Liver (tissue), 10 donors: ENCODE results near the gene RMP24. TPM values are rescaled to one million over a fixed set of nuclear protein-coding genes. Genes with fewer than 3 reads are reported as not detected.

Source experiments
- DNase-seq: peaks from one replicate; pipeline ENCODE4 v3.0.0-alpha.2; 2017; ENCODE audit warnings: low spot score
- H3K27ac ChIP-seq, 2 donors: one replicate each; pipeline ENCODE4 v1.7.0; 2013; ENCODE audit warnings: inconsistent platforms in 2 of 2, low read length in 2 of 2, control low read depth in 1 of 2, low read depth in 1 of 2, mild to moderate bottlenecking in 1 of 2
- H3K27me3 ChIP-seq, 4 donors: one replicate each; pipeline versions ENCODE4 v1.6.1 to v1.7.0; 2013; ENCODE audit warnings: low read length in 3 of 4, inconsistent platforms in 1 of 4, mild to moderate bottlenecking in 1 of 4, moderate library complexity in 1 of 4; ENCODE audit not compliant: control insufficient read depth in 4 of 4, insufficient read depth in 4 of 4
- H3K36me3 ChIP-seq, 4 donors: one replicate each; pipeline versions ENCODE4 v1.6.1 to v1.7.0; 2013; ENCODE audit warnings: low read length in 3 of 4, mild to moderate bottlenecking in 3 of 4, low read depth in 1 of 4, moderate library complexity in 1 of 4; ENCODE audit not compliant: control insufficient read depth in 4 of 4, insufficient read depth in 3 of 4
- H3K4me1 ChIP-seq, 4 donors: one replicate each; pipeline versions ENCODE4 v1.6.1 to v1.7.0; 2013; ENCODE audit warnings: low read length in 3 of 4, mild to moderate bottlenecking in 3 of 4, moderate library complexity in 1 of 4; ENCODE audit not compliant: control insufficient read depth in 4 of 4, insufficient read depth in 4 of 4
- H3K4me3 ChIP-seq, 3 donors: one replicate each; pipeline versions ENCODE4 v1.6.1 to v1.7.0; 2013; ENCODE audit warnings: low read length in 3 of 3, control low read depth in 1 of 3, low read depth in 1 of 3, mild to moderate bottlenecking in 1 of 3
- H3K9ac ChIP-seq, 2 donors: one replicate each; pipeline ENCODE4 v1.7.0; 2013; ENCODE audit warnings: low read length in 2 of 2, mild to moderate bottlenecking in 2 of 2, moderate library complexity in 2 of 2, control low read depth in 1 of 2, low read depth in 1 of 2
- H3K9me3 ChIP-seq, 4 donors: one replicate each; pipeline versions ENCODE4 v1.6.1 to v1.7.0; 2013; ENCODE audit warnings: low read length in 3 of 4; ENCODE audit not compliant: control insufficient read depth in 4 of 4
- RXRA ChIP-seq, 2 donors: IDR thresholded peaks; 2 replicates each; pipeline ENCODE4 v1.6.1; 2017 to 2018; ENCODE audit warnings: antibody characterized with exemption in 2 of 2, mild to moderate bottlenecking in 1 of 2
- WGBS: extraction: QIAGEN DNeasy Blood & Tissue Kit; methylation state at CpG from one replicate; pipeline ENCODE4 v1.1.7; 2013; 5-methylcytosine and 5-hydroxymethylcytosine counted together
- polyA plus RNA-seq, 2 donors: library from polyadenylated mRNA; stranded (reverse) in 1 of 2; unstranded in 1 of 2; fragments of 200-250 nt in 1 of 2; fragments of >200 nt in 1 of 2; fragmentation: Nextera tagmentation in 1 of 2; extraction: Ambion mirVana in 1 of 2; gene quantifications; one replicate each; pipeline versions ENCODE4 v1.2.1 to v1.2.3, GENCODE V29; 2013 to 2015
- small RNA-seq: library from RNA; depleted of rRNA; stranded (forward); fragments of <200 nt; gene quantifications from one replicate; pipeline ENCODE3, GENCODE V24; 2014
- total RNA-seq, 2 donors: library from RNA; depleted of rRNA; stranded (reverse); fragments of >200 nt; gene quantifications; one replicate each; pipeline ENCODE4 v1.2.3, GENCODE V29; 2014
- TF ChIP-seq, protein P1 (sequence below): IDR thresholded peaks from 2 replicates; pipeline ENCODE4 v1.6.1; 2016; ENCODE audit warnings: antibody characterized with exemption
- TF ChIP-seq, protein P2 (sequence below): IDR thresholded peaks from 2 replicates; pipeline ENCODE4 v1.6.1; 2016; ENCODE audit warnings: antibody characterized with exemption
- donor health status: healthy.
- donor health status: healthy.
- donor health status: healthy.
- donor health status: healthy.
- donor health status: healthy.

Gene RMP24

DNA sequence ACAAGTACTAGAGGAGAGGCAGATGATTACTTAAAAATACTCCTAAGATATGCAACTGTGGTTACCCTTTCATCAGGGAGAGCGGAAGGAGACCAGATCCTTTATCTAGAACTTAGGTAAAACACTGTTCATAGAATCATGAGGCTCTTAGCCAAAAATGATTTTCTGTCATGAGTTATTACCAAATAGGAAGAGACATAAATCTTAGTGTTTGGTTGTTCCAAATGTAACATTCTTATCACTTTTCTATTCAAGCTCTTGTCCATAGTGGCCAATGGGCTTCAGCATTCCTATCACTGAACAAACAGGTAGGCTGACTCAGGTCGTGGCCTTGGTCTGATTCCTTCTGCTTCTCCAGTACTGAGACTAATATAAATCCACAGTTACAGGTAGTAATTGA lies 56.4 kb downstream of the RMP24 start:
- Histone ChIP-seq H3K36me3 (peaks cover 2 to 17% (median 10%) of the 10 kb centered on the region in 4 donors), H3K9ac (no peak overlapping the region), H3K27me3 (no peaks in the 10 kb centered on the region), H3K4me3 (no peak overlapping the region), H3K9me3 (no peaks in the 10 kb centered on the region), H3K4me1 (peaks cover 0 to 5% (median 3%) of the 10 kb centered on the region in 4 donors), H3K27ac (no peak overlapping the region)
- WGBS, result 60% methylated on average over 2 of the region's 2 CpGs
- peak in 1 of 2 donors; percentile 6 for TF ChIP-seq RXRA (IDR thresholded peaks at IDR 0.05)
- TF ChIP-seq, protein P1, sequence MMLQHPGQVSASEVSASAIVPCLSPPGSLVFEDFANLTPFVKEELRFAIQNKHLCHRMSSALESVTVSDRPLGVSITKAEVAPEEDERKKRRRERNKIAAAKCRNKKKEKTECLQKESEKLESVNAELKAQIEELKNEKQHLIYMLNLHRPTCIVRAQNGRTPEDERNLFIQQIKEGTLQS, result no peak
- TF ChIP-seq, protein P2, sequence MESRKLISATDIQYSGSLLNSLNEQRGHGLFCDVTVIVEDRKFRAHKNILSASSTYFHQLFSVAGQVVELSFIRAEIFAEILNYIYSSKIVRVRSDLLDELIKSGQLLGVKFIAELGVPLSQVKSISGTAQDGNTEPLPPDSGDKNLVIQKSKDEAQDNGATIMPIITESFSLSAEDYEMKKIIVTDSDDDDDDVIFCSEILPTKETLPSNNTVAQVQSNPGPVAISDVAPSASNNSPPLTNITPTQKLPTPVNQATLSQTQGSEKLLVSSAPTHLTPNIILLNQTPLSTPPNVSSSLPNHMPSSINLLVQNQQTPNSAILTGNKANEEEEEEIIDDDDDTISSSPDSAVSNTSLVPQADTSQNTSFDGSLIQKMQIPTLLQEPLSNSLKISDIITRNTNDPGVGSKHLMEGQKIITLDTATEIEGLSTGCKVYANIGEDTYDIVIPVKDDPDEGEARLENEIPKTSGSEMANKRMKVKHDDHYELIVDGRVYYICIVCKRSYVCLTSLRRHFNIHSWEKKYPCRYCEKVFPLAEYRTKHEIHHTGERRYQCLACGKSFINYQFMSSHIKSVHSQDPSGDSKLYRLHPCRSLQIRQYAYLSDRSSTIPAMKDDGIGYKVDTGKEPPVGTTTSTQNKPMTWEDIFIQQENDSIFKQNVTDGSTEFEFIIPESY, result no peak
- DNase-seq, result no peak

Small RNA genes lying within 50 kb of the gene (small RNA-seq; reads per million reads assigned to genes)
- not detected for gene MIR3929

Other genes starting within 250 kb of the RMP24 start
- gene RPRD1A, start 94.9 kb downstream of the RMP24 start, total RNA-seq, result 10 to 100 TPM; 20.5 to 29.5 TPM
- 10 to 100 TPM; 11.8 to 12.7 TPM for gene RPRD1A, start 94.9 kb downstream of the RMP24 start, polyA plus RNA-seq
- gene SLC39A6, start 156.7 kb downstream of the RMP24 start, total RNA-seq, result 10 to 100 TPM; 10.3 to 16.6 TPM
- gene SLC39A6, start 156.7 kb downstream of the RMP24 start, polyA plus RNA-seq, result 1 to 10 TPM; 4.6 to 6.3 TPM
- 10 to 100 TPM; 51.7 to 78.1 TPM for gene ELP2, start 157.2 kb downstream of the RMP24 start, total RNA-seq
- gene ELP2, start 157.2 kb downstream of the RMP24 start, polyA plus RNA-seq, result 10 to 100 TPM; 27.3 to 50.0 TPM
- gene MOCOS, start 214.8 kb downstream of the RMP24 start, total RNA-seq, result 10 to 100 TPM in 1 of 2 donors, 1 to 10 TPM in 1; 1.9 to 27.0 TPM
- gene MOCOS, start 214.8 kb downstream of the RMP24 start, polyA plus RNA-seq, result 10 to 100 TPM; 13.0 to 20.9 TPM